ENCODE measurements around the gene SLC25A41. TPM values are rescaled to one million over a fixed set of nuclear protein-coding genes. Genes with fewer than 3 reads are reported as not detected.

Gene SLC25A41
- 0.04 TPM for polyA plus RNA-seq (2013, experiment 1 of 2)
- 0.11 TPM for polyA plus RNA-seq (2013, experiment 2 of 2)

- H2AK5ac ChIP-seq (ENCODE audit: low read length, severe bottlenecking) = no peak within 1 kb of the TSS
- no peak within 1 kb of the TSS for H2BK12ac ChIP-seq (ENCODE audit: low read length in 2 of 2)
- H3K27me3 ChIP-seq (ENCODE audit: control insufficient read depth in 1 of 2, insufficient read depth in 1 of 2, low read length in 2 of 2) = peaks cover 10 to 16% of the 10 kb centered on the region in 2 experiments
- H3K4me1 ChIP-seq (ENCODE audit: control insufficient read depth, insufficient read depth, low read depth, low read length) = no peaks in the 10 kb centered on the region
- no peaks in the 10 kb centered on the region for H3K9me3 ChIP-seq (ENCODE audit: control insufficient read depth, low read length)
- no peak within 1 kb of the TSS for H3K23ac ChIP-seq (ENCODE audit: low read length in 2 of 2)
- 91% methylated on average over 8 of the region's 10 CpGs for WGBS
- H2BK5ac ChIP-seq (ENCODE audit: low read depth, low read length, poor library complexity, severe bottlenecking) = no peak within 1 kb of the TSS
- H2AFZ ChIP-seq (ENCODE audit: low read depth, low read length) = no peak within 1 kb of the TSS
- no peak within 1 kb of the TSS for H3K14ac ChIP-seq (ENCODE audit: low read length in 2 of 2)
- no peak within 1 kb of the TSS for H3K4me2 ChIP-seq (ENCODE audit: low read length, poor library complexity, severe bottlenecking)
- no peak within 1 kb of the TSS for H3K18ac ChIP-seq (ENCODE audit: low read depth in 1 of 2, low read length in 2 of 2)
- DNase-seq = no peak
- H3K36me3 ChIP-seq (ENCODE audit: control insufficient read depth in 1 of 2, insufficient read depth in 2 of 2, low read depth in 1 of 2, low read length in 2 of 2) = no peaks in the 10 kb centered on the region
- no peak within 1 kb of the TSS for H2BK15ac ChIP-seq (ENCODE audit: low read depth, poor library complexity, severe bottlenecking)
- no peak within 1 kb of the TSS for H3K27ac ChIP-seq (ENCODE audit: low read length, poor library complexity, severe bottlenecking)
- H4K8ac ChIP-seq (ENCODE audit: low read length) = no peak within 1 kb of the TSS
- H3K79me1 ChIP-seq (replicated peaks; ENCODE audit: low read length, poor library complexity, severe bottlenecking) = no peaks in the 10 kb centered on the region
- no peak within 1 kb of the TSS for H3K4ac ChIP-seq (ENCODE audit: low read depth in 1 of 2, low read length in 2 of 2)
- H4K91ac ChIP-seq (ENCODE audit: low read length) = peak within 1 kb of the TSS; percentile 43
- H3K9ac ChIP-seq (ENCODE audit: low read length) = no peak within 1 kb of the TSS
- H2BK120ac ChIP-seq (ENCODE audit: low read depth, low read length) = peak within 1 kb of the TSS; percentile 19
- no peak within 1 kb of the TSS for H3K4me3 ChIP-seq (ENCODE audit: insufficient read depth in 1 of 2, low read depth in 1 of 2, low read length in 2 of 2)
Observed at GRCh38 chr19:6433663-6434062, at the start of gene SLC25A41. Gene SLC25A41, minus strand, starts transcription at chr19:6433763. Its CDS starts 70 bp downstream, at chr19:6433693.

- H2AK5ac ChIP-seq (ENCODE audit: low read length, severe bottlenecking) = no peak overlapping the region
- no peak overlapping the region for H4K91ac ChIP-seq (ENCODE audit: low read length)
- H3K23ac ChIP-seq (ENCODE audit: low read length in 2 of 2) = no peak overlapping the region
- no peak overlapping the region for H2BK120ac ChIP-seq (ENCODE audit: low read depth, low read length)
- DNase-seq = no peak
- no peak overlapping the region for H3K4ac ChIP-seq (ENCODE audit: low read depth in 1 of 2, low read length in 2 of 2)
- no peak overlapping the region for H3K4me2 ChIP-seq (ENCODE audit: low read length, poor library complexity, severe bottlenecking)
- H3K27me3 ChIP-seq (ENCODE audit: control insufficient read depth in 1 of 2, insufficient read depth in 1 of 2, low read length in 2 of 2) = peaks cover 0 to 38% of the 10 kb centered on the region in 2 experiments
- H3K4me3 ChIP-seq (ENCODE audit: insufficient read depth in 1 of 2, low read depth in 1 of 2, low read length in 2 of 2) = no peak overlapping the region
- H3K9me3 ChIP-seq (ENCODE audit: control insufficient read depth, low read length) = no peaks in the 10 kb centered on the region
- H3K14ac ChIP-seq (ENCODE audit: low read length in 2 of 2) = no peak overlapping the region
- no peak overlapping the region for H3K9ac ChIP-seq (ENCODE audit: low read length)
- H2AFZ ChIP-seq (ENCODE audit: low read depth, low read length) = no peak overlapping the region
- H3K27ac ChIP-seq (ENCODE audit: low read length, poor library complexity, severe bottlenecking) = no peak overlapping the region
- no peaks in the 10 kb centered on the region for H3K79me1 ChIP-seq (replicated peaks; ENCODE audit: low read length, poor library complexity, severe bottlenecking)
- no peaks in the 10 kb centered on the region for H3K36me3 ChIP-seq (ENCODE audit: control insufficient read depth in 1 of 2, insufficient read depth in 2 of 2, low read depth in 1 of 2, low read length in 2 of 2)
- H3K18ac ChIP-seq (ENCODE audit: low read depth in 1 of 2, low read length in 2 of 2) = no peak overlapping the region
- no peak overlapping the region for H2BK15ac ChIP-seq (ENCODE audit: low read depth, poor library complexity, severe bottlenecking)
- no peak overlapping the region for H2BK5ac ChIP-seq (ENCODE audit: low read depth, low read length, poor library complexity, severe bottlenecking)
- H3K4me1 ChIP-seq (ENCODE audit: control insufficient read depth, insufficient read depth, low read depth, low read length) = peaks cover 11% of the 10 kb centered on the region
- H2BK12ac ChIP-seq (ENCODE audit: low read length in 2 of 2) = no peak overlapping the region
- H4K8ac ChIP-seq (ENCODE audit: low read length) = no peak overlapping the region
- 64% methylated on average over 3 of the region's 3 CpGs for WGBS
Observed at GRCh38 chr19:6483235-6483634, 49.7 kb upstream of the SLC25A41 start.

GRCh38 chr19:6482343-6482686, 48.8 kb upstream of the SLC25A41 start:
- Histone ChIP-seq H3K36me3 (ENCODE audit: control insufficient read depth in 1 of 2, insufficient read depth in 2 of 2, low read depth in 1 of 2, low read length in 2 of 2) (no peaks in the 10 kb centered on the region), H3K23ac (ENCODE audit: low read length in 2 of 2) (no peak overlapping the region), H4K91ac (ENCODE audit: low read length) (no peak overlapping the region), H3K27ac (ENCODE audit: low read length, poor library complexity, severe bottlenecking) (no peak overlapping the region), H2AK5ac (ENCODE audit: low read length, severe bottlenecking) (no peak overlapping the region), H3K4me1 (ENCODE audit: control insufficient read depth, insufficient read depth, low read depth, low read length) (peaks cover 11% of the 10 kb centered on the region), H3K27me3 (ENCODE audit: control insufficient read depth in 1 of 2, insufficient read depth in 1 of 2, low read length in 2 of 2) (peaks cover 0 to 38% of the 10 kb centered on the region in 2 experiments), H3K4me3 (ENCODE audit: insufficient read depth in 1 of 2, low read depth in 1 of 2, low read length in 2 of 2) (no peak overlapping the region), H3K18ac (ENCODE audit: low read depth in 1 of 2, low read length in 2 of 2) (no peak overlapping the region), H2BK12ac (ENCODE audit: low read length in 2 of 2) (no peak overlapping the region), H3K9me3 (ENCODE audit: control insufficient read depth, low read length) (no peaks in the 10 kb centered on the region), H2BK120ac (ENCODE audit: low read depth, low read length) (no peak overlapping the region), H2BK5ac (ENCODE audit: low read depth, low read length, poor library complexity, severe bottlenecking) (no peak overlapping the region), H4K8ac (ENCODE audit: low read length) (no peak overlapping the region), H3K4ac (ENCODE audit: low read depth in 1 of 2, low read length in 2 of 2) (no peak overlapping the region), H2AFZ (ENCODE audit: low read depth, low read length) (no peak overlapping the region), H3K14ac (ENCODE audit: low read length in 2 of 2) (no peak overlapping the region), H3K9ac (ENCODE audit: low read length) (no peak overlapping the region), H3K79me1 (replicated peaks; ENCODE audit: low read length, poor library complexity, severe bottlenecking) (no peaks in the 10 kb centered on the region), H3K4me2 (ENCODE audit: low read length, poor library complexity, severe bottlenecking) (no peak overlapping the region), H2BK15ac (ENCODE audit: low read depth, poor library complexity, severe bottlenecking) (no peak overlapping the region)
- 95% methylated on average over 8 of the region's 8 CpGs for WGBS
- DNase-seq = no peak

DNA sequence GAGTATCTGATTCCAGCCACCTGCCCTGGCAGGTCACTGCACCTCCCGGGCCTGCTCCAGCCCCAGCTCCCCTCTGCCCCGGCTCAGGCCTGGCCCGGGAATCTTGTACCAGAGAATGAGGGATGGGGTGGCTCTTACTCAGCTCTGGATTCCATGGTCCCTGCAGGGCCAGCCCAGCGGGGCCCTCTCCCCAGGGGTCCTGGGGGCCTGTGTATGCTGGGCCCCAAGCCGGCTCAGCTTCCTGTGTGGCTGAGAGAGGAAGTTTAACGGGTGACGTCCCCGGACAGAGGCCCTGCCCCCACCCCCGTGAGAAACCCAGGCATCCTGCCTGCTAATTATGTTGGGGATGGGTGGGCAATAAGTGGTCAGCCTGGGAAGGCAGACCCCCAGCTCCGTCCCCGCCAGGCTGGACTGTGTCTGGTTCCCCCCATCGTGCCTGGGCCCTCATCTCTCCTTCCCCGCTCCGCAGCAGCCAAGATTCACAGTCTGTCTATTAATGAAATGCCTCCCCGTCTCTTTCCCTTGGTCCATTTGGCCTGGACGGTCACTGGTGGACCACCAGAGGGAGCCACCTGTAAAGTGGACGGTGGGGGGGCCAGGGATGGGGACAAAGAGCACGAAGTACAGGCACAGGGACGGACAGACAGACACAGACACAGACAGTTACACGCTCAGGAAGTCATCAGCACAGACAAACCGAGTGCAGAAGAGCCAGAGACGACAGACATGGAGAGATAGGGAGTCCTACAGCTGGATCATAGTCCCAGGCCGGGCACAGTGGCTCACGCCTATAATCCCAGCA, 48.2 kb upstream of the SLC25A41 start, which contains the start of gene DENND1C:
TSS of gene DENND1C (minus strand) at position 247 of the 802 bp plus-strand sequence. CDS start at position 155, 92 bp downstream.
- H3K79me1 ChIP-seq (replicated peaks; ENCODE audit: low read length, poor library complexity, severe bottlenecking) = no peaks in the 10 kb centered on the region
- 54% methylated on average over 16 of the region's 24 CpGs for WGBS
- no peak within 1 kb of the TSS for H4K91ac ChIP-seq (ENCODE audit: low read length)
- no peak within 1 kb of the TSS for H3K4ac ChIP-seq (ENCODE audit: low read depth in 1 of 2, low read length in 2 of 2)
- no peaks in the 10 kb centered on the region for H3K9me3 ChIP-seq (ENCODE audit: control insufficient read depth, low read length)
- no peak within 1 kb of the TSS for H3K18ac ChIP-seq (ENCODE audit: low read depth in 1 of 2, low read length in 2 of 2)
- H2BK120ac ChIP-seq (ENCODE audit: low read depth, low read length) = no peak within 1 kb of the TSS
- peaks cover 0 to 43% of the 10 kb centered on the region in 2 experiments for H3K27me3 ChIP-seq (ENCODE audit: control insufficient read depth in 1 of 2, insufficient read depth in 1 of 2, low read length in 2 of 2)
- H4K8ac ChIP-seq (ENCODE audit: low read length) = no peak within 1 kb of the TSS
- no peak within 1 kb of the TSS for H2AFZ ChIP-seq (ENCODE audit: low read depth, low read length)
- H3K4me2 ChIP-seq (ENCODE audit: low read length, poor library complexity, severe bottlenecking) = no peak within 1 kb of the TSS
- no peak within 1 kb of the TSS for H3K27ac ChIP-seq (ENCODE audit: low read length, poor library complexity, severe bottlenecking)
- no peak within 1 kb of the TSS for H3K4me3 ChIP-seq (ENCODE audit: insufficient read depth in 1 of 2, low read depth in 1 of 2, low read length in 2 of 2)
- H3K36me3 ChIP-seq (ENCODE audit: control insufficient read depth in 1 of 2, insufficient read depth in 2 of 2, low read depth in 1 of 2, low read length in 2 of 2) = no peaks in the 10 kb centered on the region
- H3K4me1 ChIP-seq (ENCODE audit: control insufficient read depth, insufficient read depth, low read depth, low read length) = peaks cover 17% of the 10 kb centered on the region
- no peak for DNase-seq
- no peak within 1 kb of the TSS for H3K9ac ChIP-seq (ENCODE audit: low read length)
- H2AK5ac ChIP-seq (ENCODE audit: low read length, severe bottlenecking) = no peak within 1 kb of the TSS
- H2BK15ac ChIP-seq (ENCODE audit: low read depth, poor library complexity, severe bottlenecking) = no peak within 1 kb of the TSS
- H2BK12ac ChIP-seq (ENCODE audit: low read length in 2 of 2) = no peak within 1 kb of the TSS
- H3K14ac ChIP-seq (ENCODE audit: low read length in 2 of 2) = no peak within 1 kb of the TSS
- H3K23ac ChIP-seq (ENCODE audit: low read length in 2 of 2) = no peak within 1 kb of the TSS
- no peak within 1 kb of the TSS for H2BK5ac ChIP-seq (ENCODE audit: low read depth, low read length, poor library complexity, severe bottlenecking)
